CD4-positive, alpha-beta T cell (primary cell): ENCODE data around the gene C2CD2L. TPM values are rescaled to one million over a fixed set of nuclear protein-coding genes. Genes with fewer than 3 reads are reported as not detected.

Experiments used
- ATAC-seq: fragments of 200-7000 bp; cut with Tn5 transposase; one replicate; pipeline ENCODE4 v1.10.0; 2022; ENCODE audit warnings: mild to moderate bottlenecking; ENCODE audit not compliant: poor library complexity
- CTCF ChIA-PET: fragments of 350-600 bp; sonication (Branson Sonifier 250); formaldehyde crosslinking; loops from one replicate; lab custom pipeline; 2021; ENCODE audit warnings: antibody characterized with exemption, inconsistent platforms; lab: Charles Lee
- POLR2A ChIA-PET: fragments of 350-600 bp; sonication (Branson Sonifier 250); formaldehyde crosslinking; loops from one replicate; lab custom pipeline; 2021; ENCODE audit warnings: antibody characterized with exemption, inconsistent platforms; lab: Charles Lee
- DNase-seq, 14 experiments: peaks; one replicate each; pipeline ENCODE4 v3.0.0-alpha.2; 2013 to 2020; ENCODE audit warnings: mixed read lengths in 2 of 14
- H3K27ac ChIP-seq, 2 donors: one replicate each; pipeline versions ENCODE4 v1.5.1 to v1.7.0; 2013; ENCODE audit warnings: low read length in 2 of 2, low read depth in 1 of 2, mild to moderate bottlenecking in 1 of 2
- H3K27me3 ChIP-seq, 2 experiments: 1 replicate in 1 of 2; 2 replicates in 1 of 2; pipeline versions ENCODE4 v1.6.1 to v1.7.0; 2013; ENCODE audit warnings: low read length in 2 of 2, control low read depth in 1 of 2, mild to moderate bottlenecking in 1 of 2, moderate library complexity in 1 of 2; ENCODE audit not compliant: insufficient read depth in 2 of 2, control insufficient read depth in 1 of 2
- H3K36me3 ChIP-seq: one replicate; pipeline ENCODE4 v1.6.1; 2013; ENCODE audit warnings: low read length, control low read depth; ENCODE audit not compliant: insufficient read depth
- H3K4me1 ChIP-seq: one replicate; pipeline ENCODE4 v1.6.1; 2013; ENCODE audit warnings: low read length, control low read depth; ENCODE audit not compliant: insufficient read depth
- H3K4me3 ChIP-seq: one replicate; pipeline ENCODE4 v1.5.1; 2013; ENCODE audit warnings: mild to moderate bottlenecking, low read length, moderate library complexity
- H3K9me3 ChIP-seq, 2 experiments: 1 replicate in 1 of 2; 2 replicates in 1 of 2; pipeline versions ENCODE4 v1.6.1 to v1.7.0; 2013; ENCODE audit warnings: low read length in 2 of 2, mild to moderate bottlenecking in 2 of 2, control low read depth in 1 of 2, moderate library complexity in 1 of 2; ENCODE audit not compliant: control insufficient read depth in 1 of 2, insufficient read depth in 1 of 2
- H3K27ac Mint-ChIP-seq: one replicate; pipeline ENCODE4 v1.8.0; 2020; ENCODE audit warnings: mixed read lengths
- H3K27me3 Mint-ChIP-seq: one replicate; pipeline ENCODE4 v1.8.0; 2021; ENCODE audit warnings: mixed read lengths
- H3K36me3 Mint-ChIP-seq: one replicate; pipeline ENCODE4 v1.8.0; 2021; ENCODE audit warnings: low read depth, mixed read lengths
- H3K4me1 Mint-ChIP-seq: one replicate; pipeline ENCODE4 v1.8.0; 2021; ENCODE audit warnings: low read depth, mixed read lengths
- H3K4me3 Mint-ChIP-seq: one replicate; pipeline ENCODE4 v1.8.0; 2020; ENCODE audit warnings: mild to moderate bottlenecking, mixed read lengths
- H3K9me3 Mint-ChIP-seq: one replicate; pipeline ENCODE4 v1.8.0; 2020; ENCODE audit warnings: mixed read lengths
- intact Hi-C, 2 experiments: fragments of 100-400 bp; cut with DNase I in 1 of 2; cut with micrococcal nuclease in 1 of 2; formaldehyde crosslinking; loops; one replicate each; pipeline versions ENCODE4 v1.15.1 to v1.9.0; 2023 to 2025; cut with DNase I, micrococcal nuclease
- total RNA-seq, 174 experiments: library from RNA in 2 of 174; stranded (reverse) in 2 of 174; gene quantifications; one replicate each; pipeline ENCODE4 v1.2.3 and lab custom pipeline; 2021 to 2026
- TF ChIP-seq, protein P1 (sequence below): fragments of 200-600 bp; IDR thresholded peaks from one replicate; pipeline ENCODE4 v1.8.0; 2022; ENCODE audit warnings: antibody characterized with exemption, mild to moderate bottlenecking

The C2CD2L gene
- total RNA-seq, 2 experiments from 2014 or later: 16.0 to 16.2 TPM

DNA sequence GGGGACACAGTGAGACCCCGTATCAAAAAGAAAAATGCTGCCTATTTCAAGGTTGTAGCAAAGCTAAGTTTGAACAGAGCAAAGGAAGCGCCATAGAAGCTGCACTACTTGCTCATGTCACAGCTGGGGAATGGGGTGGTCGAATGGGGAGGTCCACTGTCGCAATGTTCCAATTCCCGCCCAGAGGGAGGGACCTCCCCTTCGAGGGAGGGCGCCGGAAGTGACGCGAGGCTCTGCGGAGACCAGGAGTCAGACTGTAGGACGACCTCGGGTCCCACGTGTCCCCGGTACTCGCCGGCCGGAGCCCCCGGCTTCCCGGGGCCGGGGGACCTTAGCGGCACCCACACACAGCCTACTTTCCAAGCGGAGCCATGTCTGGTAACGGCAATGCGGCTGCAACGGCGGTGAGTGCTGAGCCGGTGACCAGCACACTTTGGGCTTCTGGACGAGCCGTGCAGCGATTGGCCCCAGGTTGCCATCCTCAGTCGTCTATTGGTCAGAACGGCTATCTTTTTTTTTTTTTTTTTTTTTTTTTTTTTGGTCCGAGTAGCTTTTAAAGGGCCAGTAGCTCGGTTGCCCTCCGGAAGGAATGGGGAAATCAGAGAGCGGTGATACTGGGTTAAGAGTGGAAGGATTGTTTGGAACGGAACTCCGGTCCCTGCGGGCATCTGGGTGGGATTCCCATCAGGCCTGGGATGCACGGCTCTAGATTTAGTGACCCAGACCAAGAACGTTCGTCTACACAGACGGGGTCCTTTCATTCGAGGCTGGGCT lies 22.3 kb upstream of the C2CD2L start, which contains the start of gene HMBS:
Gene HMBS, plus strand, starts transcription at position 219 of the 774 bp plus-strand sequence. Its CDS starts 153 bp downstream, at position 372.
- H3K27ac Mint-ChIP-seq: peak within 1 kb of the TSS; percentile 88

DNA sequence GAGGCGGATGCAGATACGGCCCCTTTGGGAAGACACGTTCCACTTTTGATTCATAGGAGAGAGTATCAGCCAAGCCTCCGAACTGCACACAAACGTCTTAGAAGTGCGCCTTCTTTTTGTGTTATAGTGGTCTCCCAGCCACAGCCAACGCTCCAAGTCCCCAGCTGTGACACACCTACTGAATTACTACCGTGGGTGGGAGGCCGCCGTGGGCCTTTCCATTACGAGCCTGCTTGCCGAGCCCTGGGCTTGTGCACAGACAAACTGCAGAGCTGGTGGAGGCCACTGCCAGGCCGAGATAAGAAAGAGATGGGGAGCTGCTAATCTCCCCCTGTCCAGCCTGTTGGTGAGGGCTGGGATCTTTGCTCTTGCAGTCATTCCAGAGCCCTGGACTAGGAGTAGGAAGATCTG lies 21.7 kb upstream of the C2CD2L start:
- Histone ChIP-seq H3K4me3 (peak overlapping the region; percentile 79), H3K4me1 (peaks cover 26% of the 10 kb centered on the region), H3K36me3 (peaks cover 21% of the 10 kb centered on the region), H3K27me3 (no peaks in the 10 kb centered on the region), H3K27ac (peak overlapping the region; percentile 74 to 81), H3K9me3 (no peaks in the 10 kb centered on the region)
- no peaks in the 10 kb centered on the region for H3K27me3 Mint-ChIP-seq
- H3K36me3 Mint-ChIP-seq: peaks cover 37% of the 10 kb centered on the region
- intact Hi-C loops: loop anchor here (1.0 to 5.0 kb wide), 5 partner anchors 9 to 37 kb away; partner anchors contain the start of genes DPAGT1 (in 1 of the 2), HINFP (in 1 of the 2) and HYOU1 (in 1 of the 2)
- H3K4me1 Mint-ChIP-seq: peaks cover 25% of the 10 kb centered on the region
- peak in 1 of 14 experiments; percentile 41 for DNase-seq
- no peaks in the 10 kb centered on the region for H3K9me3 Mint-ChIP-seq
- TF ChIP-seq, protein P1, sequence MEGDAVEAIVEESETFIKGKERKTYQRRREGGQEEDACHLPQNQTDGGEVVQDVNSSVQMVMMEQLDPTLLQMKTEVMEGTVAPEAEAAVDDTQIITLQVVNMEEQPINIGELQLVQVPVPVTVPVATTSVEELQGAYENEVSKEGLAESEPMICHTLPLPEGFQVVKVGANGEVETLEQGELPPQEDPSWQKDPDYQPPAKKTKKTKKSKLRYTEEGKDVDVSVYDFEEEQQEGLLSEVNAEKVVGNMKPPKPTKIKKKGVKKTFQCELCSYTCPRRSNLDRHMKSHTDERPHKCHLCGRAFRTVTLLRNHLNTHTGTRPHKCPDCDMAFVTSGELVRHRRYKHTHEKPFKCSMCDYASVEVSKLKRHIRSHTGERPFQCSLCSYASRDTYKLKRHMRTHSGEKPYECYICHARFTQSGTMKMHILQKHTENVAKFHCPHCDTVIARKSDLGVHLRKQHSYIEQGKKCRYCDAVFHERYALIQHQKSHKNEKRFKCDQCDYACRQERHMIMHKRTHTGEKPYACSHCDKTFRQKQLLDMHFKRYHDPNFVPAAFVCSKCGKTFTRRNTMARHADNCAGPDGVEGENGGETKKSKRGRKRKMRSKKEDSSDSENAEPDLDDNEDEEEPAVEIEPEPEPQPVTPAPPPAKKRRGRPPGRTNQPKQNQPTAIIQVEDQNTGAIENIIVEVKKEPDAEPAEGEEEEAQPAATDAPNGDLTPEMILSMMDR: no peak
- ChIA-PET POLR2A (interaction anchor here (1.4 to 5.5 kb wide), 9 partner anchors 9 to 67 kb away, joined by 3 to 60 read pairs (median 12); partner anchors contain the start of genes C2CD2L, DPAGT1, HINFP and HYOU1), CTCF (interaction anchor here (0.6 to 1.8 kb wide), 4 partner anchors 10 to 55 kb away, joined by 3 to 8 read pairs (median 6); partner anchors contain the start of genes DPAGT1 and VPS11)
- H3K4me3 Mint-ChIP-seq: peak overlapping the region; percentile 92
- ATAC-seq: no peak
- peak overlapping the region; percentile 88 for H3K27ac Mint-ChIP-seq

More for the DNA sequence above, 22.3 kb upstream of the C2CD2L start, which contains the start of gene HMBS:
- H3K27ac ChIP-seq: peak within 1 kb of the TSS; percentile 74 to 81
- ATAC-seq (peak; percentile 94), DNase-seq (peak; percentile 70 to 96 (median 88))
- H3K4me3 ChIP-seq: peak within 1 kb of the TSS; percentile 79
- ChIA-PET POLR2A (interaction anchor here (0.6 to 5.5 kb wide), 11 partner anchors 10 to 137 kb away, joined by 3 to 60 read pairs (median 9); partner anchors contain the start of genes C2CD2L, CENATAC, DPAGT1 and HINFP), CTCF (interaction anchor here (0.6 to 1.8 kb wide), 6 partner anchors 10 to 55 kb away, joined by 3 to 8 read pairs (median 4); partner anchors contain the start of genes DPAGT1, SLC37A4 and VPS11)
- no peaks in the 10 kb centered on the region for H3K27me3 ChIP-seq
- Mint-ChIP-seq H3K4me1 (peaks cover 25% of the 10 kb centered on the region), H3K4me3 (peak within 1 kb of the TSS; percentile 92), H3K36me3 (peaks cover 43% of the 10 kb centered on the region), H3K9me3 (no peaks in the 10 kb centered on the region), H3K27me3 (no peaks in the 10 kb centered on the region)
- no peaks in the 10 kb centered on the region for H3K9me3 ChIP-seq
- H3K4me1 ChIP-seq: peaks cover 26% of the 10 kb centered on the region
- intact Hi-C loops: loop anchor here (1.0 to 5.0 kb wide), 6 partner anchors 9 to 37 kb away; partner anchors contain the start of genes DPAGT1 (in 1 of the 2), HINFP (in 1 of the 2), HYOU1 (in 1 of the 2) and VPS11 (in 1 of the 2)
- TF ChIP-seq, protein P1: no peak
- H3K36me3 ChIP-seq: peaks cover 26% of the 10 kb centered on the region

DNA sequence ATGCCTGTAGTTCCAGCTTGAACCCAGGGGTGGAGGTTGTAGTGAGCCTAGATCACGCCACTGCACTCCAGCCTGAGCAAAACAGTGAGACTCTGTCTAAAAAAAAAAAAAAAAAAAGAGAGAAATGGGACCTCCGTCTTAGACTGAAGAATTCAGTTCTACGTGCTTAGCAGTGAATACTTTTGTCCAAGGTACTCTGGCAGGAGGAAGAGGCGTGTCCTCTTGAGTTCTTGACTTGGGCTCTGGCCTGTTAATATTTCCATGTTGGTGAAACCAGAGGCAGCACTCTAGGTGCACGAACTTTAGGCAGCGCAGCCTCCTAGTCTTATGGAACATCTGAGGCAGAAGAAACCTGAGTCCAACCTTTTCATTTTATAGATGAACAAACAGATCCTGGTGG lies 20.0 kb upstream of the C2CD2L start:
- Mint-ChIP-seq H3K4me1 (peaks cover 25% of the 10 kb centered on the region), H3K27ac (no peak overlapping the region), H3K4me3 (peak overlapping the region; percentile 58), H3K9me3 (no peaks in the 10 kb centered on the region), H3K27me3 (no peaks in the 10 kb centered on the region), H3K36me3 (peaks cover 20% of the 10 kb centered on the region)
- peaks cover 4% of the 10 kb centered on the region for H3K36me3 ChIP-seq
- ChIA-PET CTCF (no interaction called here), POLR2A (interaction anchor here (3.3 to 4.4 kb wide), 2 partner anchors 8 to 15 kb away, joined by 30 to 60 read pairs; partner anchors contain the start of gene DPAGT1)
- H3K4me3 ChIP-seq: no peak overlapping the region
- no peak overlapping the region for H3K27ac ChIP-seq
- H3K4me1 ChIP-seq: peaks cover 30% of the 10 kb centered on the region
- H3K9me3 ChIP-seq: no peaks in the 10 kb centered on the region
- ATAC-seq (no peak), DNase-seq (no peak)
- intact Hi-C loops: loop anchor here in 1 of 2 experiments (5.0 kb wide), 1 partner anchor 35 kb away; the partner anchor contains the start of gene HINFP
- H3K27me3 ChIP-seq: no peaks in the 10 kb centered on the region
- TF ChIP-seq, protein P1: no peak
